ENCODE data around the gene NMNAT3. TPM values are rescaled to one million over a fixed set of nuclear protein-coding genes. Genes with fewer than 3 reads are reported as not detected.

The NMNAT3 gene
- total and polyA plus RNA-seq, 2 experiments from 2014 or later = 8.3 to 9.2 TPM

GRCh38 chr3:139529662-139530061 lies 148.1 kb downstream of the NMNAT3 start:
- ATAC-seq = no peak
- Histone ChIP-seq H3K4me1 (ENCODE audit: insufficient read depth) (peaks cover 37% of the 10 kb centered on the region), H3K4me2 (no peak overlapping the region), H3K9me2 (ENCODE audit: insufficient read depth) (no peaks in the 10 kb centered on the region), H3K27ac (ENCODE audit: low read depth) (no peak overlapping the region), H4K20me1 (replicated peaks; ENCODE audit: insufficient read depth) (peaks cover 3% of the 10 kb centered on the region; the same call in 1 of the 2 replicates), H3K4me3 (no peak overlapping the region), H3F3A (replicated peaks; ENCODE audit: low read depth) (no peaks in the 10 kb centered on the region), H3K27me3 (ENCODE audit: insufficient read depth) (no peaks in the 10 kb centered on the region), H3K79me2 (replicated peaks; ENCODE audit: insufficient read depth) (no peaks in the 10 kb centered on the region), H2AFZ (no peak overlapping the region), H3K36me3 (ENCODE audit: insufficient read depth) (no peaks in the 10 kb centered on the region)
- Mint-ChIP-seq H3K9me3 (no peaks in the 10 kb centered on the region), H3K4me1 (peaks cover 47% of the 10 kb centered on the region), H3K27ac (no peak overlapping the region), H3K4me3 (no peak overlapping the region), H3K36me3 (ENCODE audit: low read depth) (peaks cover 3% of the 10 kb centered on the region; the same call in 1 of the 3 replicates), H3K27me3 (ENCODE audit: insufficient read depth, low read depth, poor library complexity) (peaks cover 9% of the 10 kb centered on the region)
- no peak for DNase-seq (ENCODE audit: low spot score)
- no peak for TF ChIP-seq ZNF331 (CRISPR knock-in tag; IDR thresholded peaks at IDR 0.05; ENCODE audit: low read depth)
- TF ChIP-seq NANOG (IDR thresholded peaks at IDR 0.05; ENCODE audit: borderline replicate concordance) = no peak
- no peak for TF ChIP-seq JUNB (IDR thresholded peaks at IDR 0.05; ENCODE audit: unreplicated experiment)
- TF ChIP-seq ZNF462 (CRISPR knock-in tag; IDR thresholded peaks at IDR 0.05) = no peak
- no peak for TF ChIP-seq CREB1 (CRISPR knock-in tag; IDR thresholded peaks at IDR 0.05; ENCODE audit: low read depth)
- TF ChIP-seq EZH2phosphoT487 (IDR thresholded peaks at IDR 0.05; ENCODE audit: unreplicated experiment) = no peak

- H3K79me2 ChIP-seq (replicated peaks; ENCODE audit: insufficient read depth) = no peaks in the 10 kb centered on the region
- H3K27ac ChIP-seq (ENCODE audit: low read depth) = no peak overlapping the region
- no peak overlapping the region for H3K4me2 ChIP-seq
- H3K4me1 ChIP-seq (ENCODE audit: insufficient read depth) = peaks cover 41% of the 10 kb centered on the region
- no peaks in the 10 kb centered on the region for H3K9me2 ChIP-seq (ENCODE audit: insufficient read depth)
- peaks cover 49% of the 10 kb centered on the region for H3K4me1 Mint-ChIP-seq
- no peak overlapping the region for H2AFZ ChIP-seq
- no peak for ATAC-seq
- H3K9me3 Mint-ChIP-seq = no peaks in the 10 kb centered on the region
- H4K20me1 ChIP-seq (replicated peaks; ENCODE audit: insufficient read depth) = peaks cover 3% of the 10 kb centered on the region; the same call in 1 of the 2 replicates
- no peak overlapping the region for H3K4me3 Mint-ChIP-seq
- DNase-seq (ENCODE audit: low spot score) = no peak
- no peak overlapping the region for H3K27ac Mint-ChIP-seq
- H3F3A ChIP-seq (replicated peaks; ENCODE audit: low read depth) = no peaks in the 10 kb centered on the region
- no peak overlapping the region for H3K4me3 ChIP-seq
- no peak for TF ChIP-seq NANOG (IDR thresholded peaks at IDR 0.05; ENCODE audit: borderline replicate concordance)
- no peak for TF ChIP-seq EZH2phosphoT487 (IDR thresholded peaks at IDR 0.05; ENCODE audit: unreplicated experiment)
- no peak for TF ChIP-seq ZNF331 (CRISPR knock-in tag; IDR thresholded peaks at IDR 0.05; ENCODE audit: low read depth)
- TF ChIP-seq STAT1 (IDR thresholded peaks at IDR 0.05; ENCODE audit: unreplicated experiment) = no peak
- H3K36me3 ChIP-seq (ENCODE audit: insufficient read depth) = no peaks in the 10 kb centered on the region
- H3K27me3 ChIP-seq (ENCODE audit: insufficient read depth) = 0 out of 2 replicates have a peak, but pooled peaks cover 4% of the 10 kb centered on the region
- peaks cover 10% of the 10 kb centered on the region for H3K27me3 Mint-ChIP-seq (ENCODE audit: insufficient read depth, low read depth, poor library complexity)
- peaks cover 3% of the 10 kb centered on the region; the same call in 1 of the 3 replicates for H3K36me3 Mint-ChIP-seq (ENCODE audit: low read depth)
Observed at GRCh38 chr3:139528924-139529323, 148.8 kb downstream of the NMNAT3 start.

All from GM23338 (cell line).